Adrenal gland (tissue), 5 donors: Measurements from ENCODE around the gene ISL1.

Experiments
- POLR2A ChIP-seq, 2 donors: fragments of 450-650 bp; IDR thresholded peaks; one replicate each; pipeline ENCODE4 v1.6.1; 2017; ENCODE audit warnings: antibody characterized with exemption in 2 of 2, mild to moderate bottlenecking in 2 of 2, moderate library complexity in 1 of 2
- TF ChIP-seq, protein P1 (sequence below), 6 experiments: fragments of 450-650 bp in 4 of 6; fragments of 200-600 bp in 2 of 6; sonication (generic) in 1 of 6; IDR thresholded peaks; 1 replicate in 5 of 6; 2 replicates in 1 of 6; pipeline versions ENCODE4 v1.5.1 to v1.8.0; 2016 to 2021; ENCODE audit warnings: antibody characterized with exemption in 6 of 6, mild to moderate bottlenecking in 2 of 6, moderate library complexity in 1 of 6
- donor health status: DM: no; HTN: no; CAD: no.

DNA sequence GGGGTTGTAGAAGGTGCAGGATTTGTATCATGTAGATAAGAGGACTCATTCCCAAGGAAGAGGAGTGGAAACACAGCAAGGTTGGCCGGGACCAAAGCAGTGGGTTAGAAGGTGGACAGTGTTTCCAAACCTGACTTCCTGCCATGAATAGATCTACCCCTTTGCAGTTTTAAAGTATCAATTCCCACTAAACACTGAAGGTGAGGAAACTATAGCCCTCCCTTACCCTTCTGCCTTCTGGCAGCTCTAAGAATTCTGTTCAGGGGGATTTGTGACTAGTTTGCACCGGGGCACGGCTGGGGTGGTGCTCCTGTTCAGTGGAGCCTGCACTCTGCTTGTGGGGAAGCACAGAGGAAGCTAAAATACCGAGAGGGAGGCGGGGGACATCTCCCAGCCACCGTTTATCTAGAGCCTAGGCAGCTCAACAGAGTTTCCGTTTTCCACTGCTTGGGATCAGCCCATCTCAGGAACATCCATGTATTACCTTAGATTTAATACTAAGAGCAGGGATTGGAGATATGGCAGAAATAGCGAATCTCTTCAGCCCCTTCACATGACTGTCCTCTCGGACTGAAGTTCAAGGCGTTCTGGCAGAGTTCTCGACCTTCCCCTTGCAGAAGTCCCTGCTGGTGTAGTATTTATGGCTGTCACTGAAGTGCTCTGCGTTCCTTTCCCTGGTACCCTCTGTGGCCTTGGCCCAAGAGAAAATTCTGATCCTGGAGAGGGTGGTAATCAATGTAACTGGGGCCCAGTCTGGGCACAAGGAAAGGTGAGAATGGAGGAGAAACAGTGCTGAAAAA is 5.4 kb downstream of the ISL1 start:
- no peak for TF ChIP-seq POLR2A (IDR thresholded peaks at IDR 0.05)
- TF ChIP-seq, protein P1, sequence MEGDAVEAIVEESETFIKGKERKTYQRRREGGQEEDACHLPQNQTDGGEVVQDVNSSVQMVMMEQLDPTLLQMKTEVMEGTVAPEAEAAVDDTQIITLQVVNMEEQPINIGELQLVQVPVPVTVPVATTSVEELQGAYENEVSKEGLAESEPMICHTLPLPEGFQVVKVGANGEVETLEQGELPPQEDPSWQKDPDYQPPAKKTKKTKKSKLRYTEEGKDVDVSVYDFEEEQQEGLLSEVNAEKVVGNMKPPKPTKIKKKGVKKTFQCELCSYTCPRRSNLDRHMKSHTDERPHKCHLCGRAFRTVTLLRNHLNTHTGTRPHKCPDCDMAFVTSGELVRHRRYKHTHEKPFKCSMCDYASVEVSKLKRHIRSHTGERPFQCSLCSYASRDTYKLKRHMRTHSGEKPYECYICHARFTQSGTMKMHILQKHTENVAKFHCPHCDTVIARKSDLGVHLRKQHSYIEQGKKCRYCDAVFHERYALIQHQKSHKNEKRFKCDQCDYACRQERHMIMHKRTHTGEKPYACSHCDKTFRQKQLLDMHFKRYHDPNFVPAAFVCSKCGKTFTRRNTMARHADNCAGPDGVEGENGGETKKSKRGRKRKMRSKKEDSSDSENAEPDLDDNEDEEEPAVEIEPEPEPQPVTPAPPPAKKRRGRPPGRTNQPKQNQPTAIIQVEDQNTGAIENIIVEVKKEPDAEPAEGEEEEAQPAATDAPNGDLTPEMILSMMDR (IDR thresholded peaks at IDR 0.05): no peak
